H9 (cell line): ENCODE measurements around the gene DENR. TPM values are rescaled to one million over a fixed set of nuclear protein-coding genes. Genes with fewer than 3 reads are reported as not detected.

Experiments used
- DNase-seq: peaks from one replicate; pipeline ENCODE4 v3.0.0-alpha.2; 2017
- H2AFZ ChIP-seq: one replicate; pipeline ENCODE4 v1.6.1; 2013; ENCODE audit warnings: mild to moderate bottlenecking, low read length, control low read depth, moderate library complexity
- H2AK5ac ChIP-seq: 2 replicates; pipeline ENCODE4 v1.6.1; 2013; ENCODE audit warnings: low read length, control low read depth, mixed read lengths; ENCODE audit not compliant: insufficient read length
- H2BK120ac ChIP-seq: one replicate; pipeline ENCODE4 v1.6.1; 2013; ENCODE audit warnings: low read depth, mild to moderate bottlenecking, low read length, control low read depth, inconsistent platforms; ENCODE audit not compliant: poor library complexity, severe bottlenecking
- H2BK12ac ChIP-seq: 2 replicates; pipeline ENCODE4 v1.6.1; 2013; ENCODE audit warnings: low read length, control low read depth, mixed read lengths, low read depth; ENCODE audit not compliant: insufficient read length
- H2BK15ac ChIP-seq: 2 replicates; pipeline ENCODE4 v1.6.1; 2013; ENCODE audit warnings: low read depth, low read length, control low read depth
- H2BK20ac ChIP-seq: one replicate; pipeline ENCODE4 v1.6.1; 2013; ENCODE audit warnings: low read depth, mild to moderate bottlenecking, low read length, control low read depth, inconsistent platforms; ENCODE audit not compliant: poor library complexity, severe bottlenecking
- H2BK5ac ChIP-seq: 2 replicates; pipeline ENCODE4 v1.6.1; 2013; ENCODE audit warnings: low read length, control low read depth, mixed read lengths; ENCODE audit not compliant: insufficient read length
- H3K14ac ChIP-seq: 2 replicates; pipeline ENCODE4 v1.6.1; 2013; ENCODE audit warnings: low read length, control low read depth; ENCODE audit not compliant: insufficient read depth
- H3K18ac ChIP-seq: 2 replicates; pipeline ENCODE4 v1.6.1; 2013; ENCODE audit warnings: low read depth, mild to moderate bottlenecking, mixed read lengths, low read length, control low read depth; ENCODE audit not compliant: insufficient read length
- H3K23ac ChIP-seq: 2 replicates; pipeline ENCODE4 v1.6.1; 2013; ENCODE audit warnings: low read length, control low read depth, mixed read lengths, low read depth; ENCODE audit not compliant: insufficient read length
- H3K23me2 ChIP-seq: 2 replicates; pipeline ENCODE4 v1.6.1; 2013; ENCODE audit warnings: low read depth, mild to moderate bottlenecking, mixed read lengths, low read length, control low read depth; ENCODE audit not compliant: insufficient read length, poor library complexity, severe bottlenecking
- H3K27ac ChIP-seq: 2 replicates; pipeline ENCODE4 v1.5.1; 2013; ENCODE audit warnings: low read length, control low read depth, mixed read lengths, low read depth; ENCODE audit not compliant: insufficient read length
- H3K27me3 ChIP-seq: 2 replicates; pipeline ENCODE4 v1.6.1; 2013; ENCODE audit warnings: low read length, control low read depth, inconsistent platforms; ENCODE audit not compliant: insufficient read depth
- H3K4ac ChIP-seq: 2 replicates; pipeline ENCODE4 v1.6.1; 2013; ENCODE audit warnings: low read depth, mild to moderate bottlenecking, control low read depth, inconsistent platforms, low read length, moderate library complexity
- H3K4me1 ChIP-seq: 2 replicates; pipeline ENCODE4 v1.6.1; 2013; ENCODE audit warnings: low read length, control low read depth, inconsistent platforms; ENCODE audit not compliant: insufficient read depth
- H3K4me2 ChIP-seq: 2 replicates; pipeline ENCODE4 v1.6.1; 2013; ENCODE audit warnings: low read length, control low read depth, mixed read lengths; ENCODE audit not compliant: insufficient read length, insufficient read depth
- H3K56ac ChIP-seq: 2 replicates; pipeline ENCODE4 v1.6.1; 2013; ENCODE audit warnings: low read depth, mild to moderate bottlenecking, mixed read lengths, low read length, control low read depth; ENCODE audit not compliant: insufficient read length
- H3K79me1 ChIP-seq: 2 replicates; pipeline ENCODE4 v1.6.1; 2013; ENCODE audit warnings: low read depth, mild to moderate bottlenecking, moderate library complexity, low read length, control low read depth, inconsistent platforms; ENCODE audit not compliant: insufficient read depth, poor library complexity, severe bottlenecking
- H3K79me2 ChIP-seq: 2 replicates; pipeline ENCODE4 v1.6.1; 2013; ENCODE audit warnings: low read length, control low read depth, inconsistent platforms; ENCODE audit not compliant: insufficient read depth
- H3K9ac ChIP-seq: 2 replicates; pipeline ENCODE4 v1.6.1; 2013; ENCODE audit warnings: low read length, control low read depth, mixed read lengths; ENCODE audit not compliant: insufficient read length; ENCODE audit errors: extremely low read depth
- H3K9me3 ChIP-seq: one replicate; pipeline ENCODE4 v1.6.1; 2013; ENCODE audit warnings: low read depth, low read length, inconsistent platforms; ENCODE audit not compliant: control insufficient read depth
- H3T11ph ChIP-seq: one replicate; pipeline ENCODE4 v1.6.1; 2013; ENCODE audit warnings: mild to moderate bottlenecking, low read length, control low read depth, inconsistent platforms
- H4K20me1 ChIP-seq: one replicate; pipeline ENCODE4 v1.6.1; 2013; ENCODE audit not compliant: control insufficient read depth, insufficient read length, insufficient read depth
- H4K5ac ChIP-seq: 2 replicates; pipeline ENCODE4 v1.6.1; 2013; ENCODE audit warnings: low read depth, mild to moderate bottlenecking, mixed read lengths, low read length, control low read depth; ENCODE audit not compliant: insufficient read length
- H4K8ac ChIP-seq: replicated peaks from 2 replicates; pipeline ENCODE4 v1.6.1; 2013; ENCODE audit warnings: low read length, control low read depth, mixed read lengths, low read depth; ENCODE audit not compliant: insufficient read length
- H4K91ac ChIP-seq: 2 replicates; pipeline ENCODE4 v1.6.1; 2013; ENCODE audit warnings: low read depth, mild to moderate bottlenecking, moderate library complexity, mixed read lengths, low read length, control low read depth; ENCODE audit not compliant: insufficient read length
- H3K27ac Mint-ChIP-seq, 3 experiments: 2 replicates in 2 of 3; 3 replicates in 1 of 3; pipeline ENCODE4 v1.8.0; 2020 to 2021; ENCODE audit warnings: mixed read lengths in 3 of 3, mild to moderate bottlenecking in 1 of 3, moderate library complexity in 1 of 3
- H3K27me3 Mint-ChIP-seq: 2 replicates; pipeline ENCODE4 v1.8.0; 2021; ENCODE audit warnings: low read depth, mild to moderate bottlenecking, moderate library complexity, mixed read lengths
- H3K36me3 Mint-ChIP-seq, 3 experiments: 2 replicates in 2 of 3; 3 replicates in 1 of 3; pipeline ENCODE4 v1.8.0; 2020 to 2021; ENCODE audit warnings: low read depth in 3 of 3, mixed read lengths in 3 of 3; ENCODE audit not compliant: insufficient read depth in 1 of 3
- H3K4me1 Mint-ChIP-seq, 2 experiments: 2 replicates each; pipeline ENCODE4 v1.8.0; 2020; ENCODE audit warnings: mixed read lengths in 2 of 2
- H3K4me3 Mint-ChIP-seq, 2 experiments: 2 replicates in 1 of 2; 3 replicates in 1 of 2; pipeline ENCODE4 v1.8.0; 2020 to 2021; ENCODE audit warnings: mild to moderate bottlenecking in 2 of 2, mixed read lengths in 2 of 2, moderate library complexity in 1 of 2
- H3K9me3 Mint-ChIP-seq, 2 experiments: 2 replicates in 1 of 2; 3 replicates in 1 of 2; pipeline ENCODE4 v1.8.0; 2020; ENCODE audit warnings: mild to moderate bottlenecking in 2 of 2, mixed read lengths in 2 of 2, moderate library complexity in 1 of 2
- WGBS: extraction: QIAGEN DNeasy Blood & Tissue Kit; methylation state at CpG from one replicate; pipeline ENCODE4 v1.1.7; 2013; ENCODE audit warnings: missing lambda C conversion rate, low lambda C conversion rate, mixed read lengths; ENCODE audit not compliant: insufficient read length; ENCODE audit errors: extremely low coverage; 5-methylcytosine and 5-hydroxymethylcytosine counted together
- total RNA-seq: library from RNA; stranded (reverse); gene quantifications from 2 replicates; pipeline ENCODE4 v1.2.1, GENCODE V29; 2021
- TF ChIP-seq, protein P1 (sequence below): fragments of 200-600 bp; sonication (generic); conservative IDR thresholded peaks from 3 replicates; pipeline ENCODE4 v1.8.0; 2021; ENCODE audit warnings: antibody characterized with exemption, mild to moderate bottlenecking

DENR gene
- total RNA-seq, 1 experiment from 2014 or later = 104 TPM

DNA sequence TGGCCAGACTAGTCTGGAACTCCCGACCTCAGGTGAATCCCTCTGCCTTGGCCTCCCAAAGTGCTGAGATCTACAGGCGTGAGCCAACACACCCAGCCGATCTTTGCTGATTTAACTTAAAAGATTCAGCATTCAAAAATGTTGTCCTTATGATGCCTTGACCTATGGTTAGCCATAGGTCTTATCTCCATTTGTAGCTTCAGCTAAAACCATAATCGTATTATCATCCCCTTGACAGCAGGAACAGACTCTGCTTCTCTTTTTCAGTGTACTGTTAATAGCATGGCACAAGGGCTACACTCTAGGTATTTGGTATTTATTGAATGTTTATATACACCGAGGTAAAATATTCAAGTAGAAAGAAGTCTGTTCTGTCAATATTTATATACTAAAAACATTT, 37.0 kb downstream of the DENR start:
- Histone ChIP-seq H3K9ac (no peak overlapping the region), H2BK120ac (no peak overlapping the region), H2BK15ac (no peak overlapping the region), H4K20me1 (no peaks in the 10 kb centered on the region), H4K5ac (no peak overlapping the region), H3K4me2 (no peak overlapping the region), H3K4ac (no peak overlapping the region), H3K56ac (no peak overlapping the region), H4K91ac (no peak overlapping the region), H3K79me1 (no peaks in the 10 kb centered on the region), H3T11ph (no peak overlapping the region), H2BK20ac (no peak overlapping the region), H3K9me3 (no peaks in the 10 kb centered on the region), H3K18ac (no peak overlapping the region), H2AK5ac (no peak overlapping the region), H3K23ac (no peak overlapping the region), H3K27me3 (no peaks in the 10 kb centered on the region), H3K14ac (no peak overlapping the region), H2BK12ac (no peak overlapping the region), H2BK5ac (no peak overlapping the region), H3K4me1 (no peaks in the 10 kb centered on the region), H3K23me2 (no peaks in the 10 kb centered on the region), H2AFZ (no peak overlapping the region), H3K79me2 (no peaks in the 10 kb centered on the region), H3K27ac (no peak overlapping the region), H4K8ac (no peak overlapping the region)
- Mint-ChIP-seq H3K4me1 (peaks cover 7% of the 10 kb centered on the region in 2 experiments), H3K27ac (0 out of 7 replicates have a peak overlapping the region, but pooled peaks of 1 of the 3 experiments have one; percentile 24), H3K27me3 (no peaks in the 10 kb centered on the region), H3K36me3 (no peaks in the 10 kb centered on the region), H3K4me3 (no peak overlapping the region), H3K9me3 (no peaks in the 10 kb centered on the region)
- no CpG with 5 or more reads among the region's 5 CpGs for WGBS
- DNase-seq = no peak
- TF ChIP-seq, protein P1, sequence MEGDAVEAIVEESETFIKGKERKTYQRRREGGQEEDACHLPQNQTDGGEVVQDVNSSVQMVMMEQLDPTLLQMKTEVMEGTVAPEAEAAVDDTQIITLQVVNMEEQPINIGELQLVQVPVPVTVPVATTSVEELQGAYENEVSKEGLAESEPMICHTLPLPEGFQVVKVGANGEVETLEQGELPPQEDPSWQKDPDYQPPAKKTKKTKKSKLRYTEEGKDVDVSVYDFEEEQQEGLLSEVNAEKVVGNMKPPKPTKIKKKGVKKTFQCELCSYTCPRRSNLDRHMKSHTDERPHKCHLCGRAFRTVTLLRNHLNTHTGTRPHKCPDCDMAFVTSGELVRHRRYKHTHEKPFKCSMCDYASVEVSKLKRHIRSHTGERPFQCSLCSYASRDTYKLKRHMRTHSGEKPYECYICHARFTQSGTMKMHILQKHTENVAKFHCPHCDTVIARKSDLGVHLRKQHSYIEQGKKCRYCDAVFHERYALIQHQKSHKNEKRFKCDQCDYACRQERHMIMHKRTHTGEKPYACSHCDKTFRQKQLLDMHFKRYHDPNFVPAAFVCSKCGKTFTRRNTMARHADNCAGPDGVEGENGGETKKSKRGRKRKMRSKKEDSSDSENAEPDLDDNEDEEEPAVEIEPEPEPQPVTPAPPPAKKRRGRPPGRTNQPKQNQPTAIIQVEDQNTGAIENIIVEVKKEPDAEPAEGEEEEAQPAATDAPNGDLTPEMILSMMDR = no peak
